Measurements from ENCODE around the gene CHST13.
"Not testable (repeated sequence)": the region's sequence is repeated elsewhere in the genome, so short reads cannot be mapped to it uniquely, and the experiment has no call there.

CHST13 gene

DNA sequence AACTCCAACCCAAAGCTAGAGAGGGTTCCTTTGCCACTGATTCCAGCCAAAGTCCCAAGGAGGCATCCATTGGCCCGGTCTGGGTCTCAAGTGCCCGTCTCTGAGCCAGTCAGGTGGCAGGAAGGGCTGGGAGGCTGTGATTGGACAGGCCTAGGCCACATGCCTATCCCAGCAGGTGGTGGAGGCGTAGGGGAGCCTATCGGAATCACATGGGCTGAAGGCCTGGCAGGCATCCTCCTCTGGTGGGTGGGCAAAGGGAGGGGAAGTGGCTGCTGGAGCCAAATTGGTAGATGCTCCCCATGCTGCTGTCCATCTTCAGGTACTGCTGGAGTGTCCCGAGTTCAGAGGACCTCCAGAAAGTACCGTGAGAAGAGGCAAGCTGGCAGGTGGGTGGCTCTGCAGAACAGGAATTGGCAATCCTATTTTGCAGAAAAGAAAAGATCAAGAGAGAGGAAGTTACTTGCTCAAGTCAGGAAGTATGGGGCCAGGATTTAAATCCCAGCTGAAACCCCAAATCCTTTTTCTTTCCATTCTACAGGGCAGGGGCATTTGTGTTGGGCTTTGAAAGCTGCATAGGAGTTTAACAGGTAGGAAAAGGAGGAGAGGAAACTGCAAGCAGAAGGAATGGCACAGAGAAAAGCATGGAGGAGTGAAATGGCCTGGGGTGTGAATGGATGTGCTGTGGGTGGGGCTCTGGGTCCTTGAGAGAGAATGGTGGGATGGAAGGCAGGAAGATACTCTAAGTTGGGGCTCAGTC, 3.7 kb downstream of the CHST13 start:
- no peak for DNase-seq

- DNase-seq, result no peak
Observed at GRCh38 chr3:126528419-126528799, 4.5 kb downstream of the CHST13 start.

DNA sequence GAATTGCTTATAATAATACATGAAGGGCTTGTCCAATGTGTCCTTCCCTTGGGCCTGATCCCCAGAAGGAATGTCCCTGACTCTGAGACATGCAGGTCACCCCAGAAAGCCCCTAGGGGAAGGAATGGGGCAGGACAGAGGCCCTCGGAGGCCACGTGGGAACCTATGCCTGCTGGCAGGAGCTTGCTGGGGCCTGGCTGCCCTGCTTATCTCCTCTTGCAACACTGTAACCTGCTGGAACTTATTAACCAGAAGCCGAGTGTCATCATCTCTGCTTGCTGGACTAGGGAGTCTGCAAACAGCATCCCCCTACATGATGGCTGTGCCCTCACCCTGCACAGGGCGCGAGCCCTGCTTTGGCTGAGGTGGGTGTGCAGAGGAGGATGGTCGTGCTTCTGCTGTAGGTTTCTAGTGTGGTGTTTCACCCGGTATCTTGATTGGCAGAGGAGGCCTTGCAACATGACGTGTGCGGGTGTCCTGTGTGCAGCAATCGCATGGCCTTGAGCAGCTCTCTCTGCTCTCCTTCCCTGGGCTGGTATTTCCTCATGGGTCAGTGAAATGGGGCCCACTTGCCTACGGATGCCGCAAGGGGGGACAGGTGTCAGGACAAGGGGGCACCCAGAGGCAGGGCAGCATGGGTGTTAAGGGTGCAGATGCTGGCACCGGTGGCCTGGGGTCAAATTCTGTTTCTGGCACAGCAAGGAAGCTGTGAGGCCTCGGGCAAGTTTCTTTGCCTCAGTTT, 5.0 kb downstream of the CHST13 start:
- no peak for DNase-seq

GRCh38 chr3:126529585-126530170, 5.7 kb downstream of the CHST13 start:
- DNase-seq, result no peak

DNA sequence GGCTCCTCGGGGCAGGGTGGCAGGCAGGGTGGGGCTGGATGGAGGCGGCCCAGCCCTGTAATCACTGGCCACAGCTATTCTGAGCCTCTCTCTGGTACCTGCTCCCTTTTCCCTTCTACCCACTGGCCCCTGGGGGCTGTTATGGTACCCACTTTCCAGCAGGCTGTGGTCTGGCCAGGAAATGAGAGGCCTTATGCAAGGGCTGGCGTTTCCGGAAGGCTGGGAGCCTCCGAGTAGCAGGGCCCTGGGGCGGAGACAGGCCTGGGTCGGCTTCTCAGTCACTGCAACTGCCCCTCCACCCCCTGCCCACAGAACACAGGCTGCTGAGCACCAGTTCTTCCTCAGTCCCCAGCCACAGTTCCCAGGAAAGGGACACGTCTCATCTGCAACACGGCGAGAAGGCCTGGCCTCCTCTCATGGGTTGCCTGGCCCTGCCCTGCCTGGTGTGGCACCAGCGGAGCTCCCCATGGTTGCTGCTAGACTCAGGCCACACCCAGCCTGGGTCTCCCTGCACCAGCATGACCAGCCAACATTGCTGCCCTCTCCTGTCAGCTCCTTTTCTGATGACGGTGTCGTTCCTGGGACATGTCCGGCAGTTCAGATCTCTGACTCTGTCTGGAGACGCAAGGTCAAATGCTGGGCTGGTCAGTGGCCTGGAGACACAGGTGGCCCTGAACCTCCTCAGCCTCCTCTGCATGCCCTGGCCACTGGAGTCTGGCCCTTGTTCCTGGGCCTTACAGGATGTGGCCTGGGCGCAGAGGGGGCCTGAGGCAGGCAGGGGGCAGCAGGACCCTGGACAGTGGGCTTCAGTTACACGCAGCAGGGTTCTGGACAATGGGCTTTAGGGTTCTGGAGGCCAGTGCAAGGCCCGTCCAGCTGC, 6.5 kb downstream of the CHST13 start:
- DNase-seq, result no peak

DNA sequence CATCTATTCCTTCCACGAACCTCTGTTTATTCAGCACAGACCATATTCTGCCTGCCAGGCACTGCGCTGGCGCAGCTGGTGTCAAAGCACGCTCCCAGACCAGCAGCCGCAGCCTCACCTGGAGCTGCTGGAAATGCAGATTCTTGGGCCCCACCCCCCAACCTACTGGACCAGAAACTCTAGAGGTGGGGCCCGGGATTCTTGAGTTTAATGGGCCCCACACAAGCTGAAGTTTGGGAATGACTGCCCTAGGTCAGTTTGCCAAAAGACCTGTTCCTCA, 7.0 kb downstream of the CHST13 start:
- no peak for DNase-seq

DNA sequence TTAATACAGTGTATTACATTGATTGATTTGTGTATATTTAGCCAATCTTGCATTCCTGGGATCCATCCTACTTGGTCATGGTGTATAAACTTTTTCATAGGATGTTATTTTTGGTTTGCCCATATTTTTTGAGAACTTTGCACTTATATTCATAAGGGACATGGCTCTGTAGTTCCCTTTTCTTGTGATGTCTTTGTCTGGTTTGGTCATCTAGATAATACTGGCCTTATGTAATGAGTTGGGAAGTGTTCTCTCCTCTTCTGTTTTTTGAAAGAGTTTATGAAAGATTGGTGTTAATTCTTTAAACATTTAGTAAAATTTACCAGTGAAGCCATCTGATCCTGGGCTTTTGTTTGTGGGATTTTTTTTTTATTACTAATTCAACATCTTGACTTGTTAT, 9.6 kb downstream of the CHST13 start:
- DNase-seq, result no peak

GRCh38 chr3:126534716-126535115, 10.8 kb downstream of the CHST13 start:
- not testable (repeated sequence) for DNase-seq

- DNase-seq, result no peak
Observed at GRCh38 chr3:126535636-126536035, 11.7 kb downstream of the CHST13 start.

- no peak for DNase-seq
Observed at GRCh38 chr3:126536126-126536525, 12.2 kb downstream of the CHST13 start.

GRCh38 chr3:126537116-126537729, 13.3 kb downstream of the CHST13 start:
- no peak for DNase-seq

DNA sequence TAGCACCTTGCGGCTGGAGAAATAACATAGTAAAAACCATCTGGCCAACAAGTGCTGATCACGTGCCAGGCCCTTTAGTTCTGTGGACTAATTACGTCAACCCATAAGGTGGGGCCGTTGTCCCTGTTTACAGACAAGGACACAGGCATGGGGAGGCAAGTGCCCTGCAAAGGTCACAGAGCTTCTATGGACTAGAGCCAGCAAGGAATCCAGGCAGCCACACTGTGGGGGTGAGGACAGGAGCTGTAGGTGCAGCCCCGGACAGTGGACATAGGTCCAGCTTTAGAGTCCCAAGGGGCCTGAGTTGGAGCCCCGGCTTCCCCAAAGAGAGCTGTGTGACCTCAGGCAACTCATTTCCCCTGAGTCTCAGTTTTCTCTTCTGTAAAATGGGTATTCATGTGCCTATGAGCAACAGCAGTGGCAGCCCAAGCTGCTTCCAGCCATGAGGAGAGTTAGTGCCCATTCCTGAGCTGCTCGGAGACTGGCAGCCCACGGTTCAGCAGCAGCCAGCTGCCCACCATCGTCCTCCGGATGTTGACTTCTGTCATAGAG, 13.9 kb downstream of the CHST13 start:
- DNase-seq, result no peak

DNA sequence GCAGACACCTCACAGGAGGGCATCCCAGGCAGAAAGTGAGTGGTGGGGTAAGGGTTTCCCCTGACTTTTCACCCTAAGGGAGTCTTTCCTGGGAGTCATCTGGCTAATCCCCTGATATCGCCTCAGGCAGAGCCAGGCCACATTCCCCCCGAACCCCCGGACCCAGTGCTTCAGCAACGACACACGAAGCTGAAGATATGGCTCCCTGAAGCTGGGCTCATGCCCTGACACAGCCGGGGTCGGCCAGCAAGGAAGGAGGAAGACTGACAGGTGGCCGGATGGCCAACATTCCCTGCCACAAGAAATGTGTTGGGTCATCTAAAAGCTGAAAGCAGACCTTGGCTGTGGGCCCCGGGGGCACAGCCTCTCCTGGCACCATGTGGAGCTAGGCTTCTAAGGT, 14.4 kb downstream of the CHST13 start:
- no peak for DNase-seq

DNA sequence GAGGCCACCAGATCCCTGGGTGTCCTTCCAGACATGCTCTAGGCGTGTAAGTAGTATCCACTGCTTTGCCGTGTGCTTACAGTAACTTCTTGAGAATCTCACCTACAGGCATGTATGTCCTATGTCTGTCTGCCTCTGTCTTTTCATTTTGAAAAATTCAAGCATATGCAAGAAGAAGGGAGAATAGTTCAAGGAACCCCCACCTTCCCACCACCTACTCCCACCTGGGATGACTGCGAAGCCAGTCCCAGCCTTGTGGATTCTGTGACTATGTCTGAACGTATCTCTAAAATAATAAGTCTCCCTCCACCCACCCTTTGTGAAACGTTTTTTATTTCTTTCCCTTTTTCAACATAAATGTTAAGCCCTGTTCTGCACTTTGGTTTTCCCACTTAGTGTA, 15.0 kb downstream of the CHST13 start:
- DNase-seq, result no peak

GRCh38 chr3:126539558-126540250, 15.7 kb downstream of the CHST13 start:
- no peak for DNase-seq

GRCh38 chr3:126540342-126540849, 16.4 kb downstream of the CHST13 start:
- DNase-seq, result no peak

DNA sequence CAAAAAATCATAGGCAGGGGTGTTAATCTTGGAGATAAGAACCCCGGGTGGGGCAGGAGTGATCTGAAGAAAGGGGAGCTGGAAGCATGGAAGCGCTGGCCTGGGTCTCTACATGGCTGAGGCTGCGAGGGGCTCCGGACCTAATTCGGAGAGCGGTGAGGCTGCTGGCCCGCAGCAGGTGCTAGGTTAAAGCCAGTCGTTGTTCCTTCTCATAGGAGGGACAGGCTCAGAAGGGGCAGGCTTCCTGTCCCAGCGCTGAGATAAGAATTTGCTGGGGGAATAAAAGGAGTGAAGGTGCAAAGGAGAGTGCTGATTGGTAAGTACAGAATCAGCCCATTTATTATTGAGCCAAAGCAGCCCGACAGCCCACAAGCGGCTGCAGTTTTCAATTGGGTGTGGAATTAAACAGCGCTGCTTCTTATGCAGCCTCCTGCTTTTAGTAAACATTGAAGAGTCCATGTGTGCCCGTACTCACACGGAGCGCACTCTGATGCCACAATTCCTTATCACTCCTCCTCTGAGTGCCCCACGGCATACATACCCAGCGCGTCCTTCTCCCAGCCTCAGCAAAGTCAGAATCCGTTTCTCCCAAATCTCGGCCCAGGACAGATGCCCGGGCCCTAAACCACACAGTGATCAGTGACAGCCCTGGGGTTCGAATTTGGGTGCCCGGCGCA, 17.1 kb downstream of the CHST13 start:
- DNase-seq, result no peak

GRCh38 chr3:126541628-126542339, 17.8 kb downstream of the CHST13 start:
- no peak for DNase-seq

DNA sequence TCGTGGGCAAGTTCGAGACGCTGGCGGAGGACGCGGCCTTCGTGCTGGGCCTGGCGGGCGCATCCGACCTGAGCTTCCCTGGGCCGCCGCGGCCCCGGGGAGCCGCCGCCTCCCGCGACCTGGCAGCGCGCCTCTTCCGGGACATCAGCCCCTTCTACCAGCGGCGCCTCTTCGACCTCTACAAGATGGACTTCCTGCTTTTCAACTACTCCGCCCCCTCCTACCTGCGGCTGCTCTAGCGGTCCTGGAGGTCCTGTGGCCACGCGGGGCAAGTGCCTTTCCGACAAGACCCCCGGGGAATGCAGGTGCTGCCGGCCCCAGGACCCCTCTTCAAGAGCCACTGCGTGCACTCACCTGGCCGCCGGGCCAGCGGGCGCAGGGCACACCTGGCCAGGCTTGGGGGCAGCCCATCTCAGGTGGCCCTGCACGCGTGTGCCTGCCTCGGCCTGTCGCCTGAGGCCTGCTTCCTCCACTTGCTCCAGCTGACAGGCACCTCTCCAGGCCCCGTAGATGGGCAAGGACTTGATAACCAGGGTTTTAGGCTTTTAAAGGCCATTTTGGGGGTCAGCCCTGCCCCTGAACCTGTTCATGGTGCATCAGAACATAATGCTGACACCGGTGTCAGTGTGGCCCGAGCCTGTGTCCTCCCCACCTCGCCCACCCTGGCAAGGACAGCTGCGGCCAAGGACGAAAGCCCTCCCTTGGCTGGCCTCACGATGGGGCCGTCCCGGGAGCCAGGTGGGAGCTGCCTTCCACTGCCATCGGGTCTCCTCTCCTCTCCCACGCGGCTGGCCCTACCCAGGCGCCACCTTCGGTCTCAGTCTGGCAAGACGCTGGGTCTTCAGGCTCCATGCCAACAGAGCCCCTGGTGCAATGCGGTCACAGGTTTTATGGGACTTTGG, 18.6 kb downstream of the CHST13 start:
- no peak for DNase-seq
